ENCODE measurements around the gene CCDC88C.

DNA sequence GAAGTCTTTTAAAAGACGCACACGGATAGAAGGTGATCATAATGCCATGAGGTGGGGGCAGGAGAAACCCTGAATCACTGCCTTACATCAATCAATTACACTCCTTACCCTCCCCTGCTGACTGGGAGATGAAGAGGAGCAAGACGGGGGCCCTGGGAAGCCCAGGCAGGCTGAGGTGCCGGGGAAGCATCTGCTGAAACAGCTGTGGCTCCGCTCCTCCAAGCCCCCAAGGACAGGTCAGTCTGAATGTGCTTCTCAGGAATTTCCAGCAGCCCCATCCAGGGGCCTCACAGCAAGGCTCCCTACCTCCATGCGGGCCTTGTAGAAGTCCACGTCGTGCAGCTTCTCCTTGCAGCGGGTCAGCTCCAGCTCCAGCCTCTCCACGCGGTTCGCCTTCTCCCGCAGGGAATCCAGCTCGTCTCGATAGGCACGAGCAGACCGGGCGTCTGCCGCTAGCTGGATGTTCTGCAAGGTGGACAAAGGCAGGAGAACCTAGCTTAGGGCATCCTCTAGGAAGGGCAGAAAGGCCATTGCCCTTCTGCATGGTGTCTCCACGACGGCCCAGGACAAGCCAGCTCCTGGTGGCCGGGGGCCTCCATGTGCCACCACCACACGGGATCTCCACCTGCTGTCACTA, 79.8 kb downstream of the CCDC88C start:
- TF ChIP-seq, protein P1, sequence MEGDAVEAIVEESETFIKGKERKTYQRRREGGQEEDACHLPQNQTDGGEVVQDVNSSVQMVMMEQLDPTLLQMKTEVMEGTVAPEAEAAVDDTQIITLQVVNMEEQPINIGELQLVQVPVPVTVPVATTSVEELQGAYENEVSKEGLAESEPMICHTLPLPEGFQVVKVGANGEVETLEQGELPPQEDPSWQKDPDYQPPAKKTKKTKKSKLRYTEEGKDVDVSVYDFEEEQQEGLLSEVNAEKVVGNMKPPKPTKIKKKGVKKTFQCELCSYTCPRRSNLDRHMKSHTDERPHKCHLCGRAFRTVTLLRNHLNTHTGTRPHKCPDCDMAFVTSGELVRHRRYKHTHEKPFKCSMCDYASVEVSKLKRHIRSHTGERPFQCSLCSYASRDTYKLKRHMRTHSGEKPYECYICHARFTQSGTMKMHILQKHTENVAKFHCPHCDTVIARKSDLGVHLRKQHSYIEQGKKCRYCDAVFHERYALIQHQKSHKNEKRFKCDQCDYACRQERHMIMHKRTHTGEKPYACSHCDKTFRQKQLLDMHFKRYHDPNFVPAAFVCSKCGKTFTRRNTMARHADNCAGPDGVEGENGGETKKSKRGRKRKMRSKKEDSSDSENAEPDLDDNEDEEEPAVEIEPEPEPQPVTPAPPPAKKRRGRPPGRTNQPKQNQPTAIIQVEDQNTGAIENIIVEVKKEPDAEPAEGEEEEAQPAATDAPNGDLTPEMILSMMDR (IDR thresholded peaks at IDR 0.05; ENCODE audit: low read depth, low read length) = no peak
- TF ChIP-seq EZH2phosphoT487 (IDR thresholded peaks at IDR 0.05; ENCODE audit: low read depth) = no peak

Data from OCI-LY3 (cell line).